ENCODE results near the gene ZMYM4. TPM values are rescaled to one million over a fixed set of nuclear protein-coding genes. Genes with fewer than 3 reads are reported as not detected.
"Not testable (repeated sequence)": the region's sequence is repeated elsewhere in the genome, so short reads cannot be mapped to it uniquely, and the experiment has no call there.

The ZMYM4 gene
- polyA plus RNA-seq (2013, experiment 1 of 2): 37.3 TPM
- polyA plus RNA-seq (2013, experiment 2 of 2): 35.8 TPM

DNA sequence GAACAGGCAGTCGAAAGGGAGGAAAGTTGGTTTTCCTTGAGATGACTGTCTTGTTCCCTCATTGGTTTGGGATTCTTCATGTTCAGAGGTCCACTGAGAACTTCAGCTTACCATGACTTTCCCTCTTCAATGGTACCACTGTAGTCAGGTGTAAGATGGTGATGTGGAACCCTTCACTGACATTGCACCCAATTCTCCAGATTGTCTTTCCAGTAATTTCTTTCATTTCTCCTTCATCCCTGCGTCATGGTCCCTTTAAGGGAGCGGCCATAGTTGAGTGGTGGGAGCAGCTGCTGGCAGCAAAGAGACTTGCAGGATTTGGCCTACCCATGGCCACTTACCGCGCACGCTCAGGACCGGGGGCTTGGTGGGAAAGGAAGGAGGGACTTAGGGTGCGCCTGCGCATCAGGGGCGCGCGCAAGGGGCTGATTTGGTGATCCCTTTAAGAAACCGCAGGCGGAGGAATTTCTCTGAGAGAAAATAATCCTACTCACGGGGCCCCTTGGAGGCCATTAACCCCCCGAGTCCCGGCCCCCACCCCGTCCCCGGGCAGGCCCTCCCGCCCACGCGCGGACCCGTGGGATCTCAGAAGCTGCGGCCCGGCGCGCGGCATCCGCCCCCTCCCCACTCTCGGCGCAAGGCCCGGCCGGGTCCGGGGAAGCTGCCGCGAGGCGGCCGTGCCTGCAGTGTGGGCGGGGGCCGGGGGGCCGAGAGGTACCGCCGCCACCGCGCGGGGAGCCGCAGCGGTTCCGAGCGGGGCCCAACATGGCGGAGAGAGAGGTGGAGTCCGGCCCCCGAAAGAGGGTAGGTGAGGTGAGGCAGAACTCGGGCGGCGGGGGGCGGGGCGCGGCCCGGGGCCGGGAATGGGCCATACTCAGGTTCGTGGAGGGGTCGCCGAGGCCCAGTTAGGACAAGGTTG is at the start of gene ZMYM4:
ZMYM4 (plus strand) TSS at position 428 of the 919 bp plus-strand sequence; CDS start at position 766, 338 bp downstream.
- 1% methylated on average over 18 to 35 of the region's 65 CpGs for WGBS, 2 experiments (ENCODE audit: insufficient coverage in 2 of 2)
- peak within 1 kb of the TSS; percentile 96 for H3K27ac ChIP-seq (ENCODE audit: low read depth, low read length, severe bottlenecking)
- peaks cover 4% of the 10 kb centered on the region for H3K4me1 ChIP-seq (ENCODE audit: control insufficient read depth, insufficient read depth, low read length, poor library complexity, severe bottlenecking)
- peak within 1 kb of the TSS; percentile 80 for H3K4me3 ChIP-seq (ENCODE audit: extremely low read depth, insufficient read depth, low read length, poor library complexity, severe bottlenecking)
- peaks cover 6% of the 10 kb centered on the region for H3K9me3 ChIP-seq (ENCODE audit: control insufficient read depth, low read length)
- H3K36me3 ChIP-seq (ENCODE audit: control insufficient read depth, insufficient read depth, low read length): peaks cover 12% of the 10 kb centered on the region

DNA sequence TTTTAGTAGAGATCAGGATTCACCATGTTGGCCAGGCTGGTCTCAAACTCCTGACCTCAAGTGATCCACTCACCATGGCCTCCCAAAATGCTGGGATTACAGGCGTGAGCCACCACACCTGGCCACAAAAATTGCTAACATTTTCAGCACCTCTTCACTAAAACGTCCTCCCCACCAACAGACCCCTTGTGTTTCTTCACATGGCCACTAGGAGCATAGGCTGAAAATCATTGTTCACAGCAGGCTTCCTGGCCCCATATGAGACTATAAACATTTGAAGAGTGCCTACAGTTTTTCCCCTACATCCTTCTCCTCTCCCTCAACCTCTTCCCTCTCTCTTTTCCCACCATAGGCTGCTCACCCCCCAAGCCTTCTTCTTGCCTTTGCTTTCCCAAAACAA is 47.5 kb upstream of the ZMYM4 start:
- no peak overlapping the region for H3K4me3 ChIP-seq (ENCODE audit: extremely low read depth, insufficient read depth, low read length, poor library complexity, severe bottlenecking)
- no peak overlapping the region for H3K27ac ChIP-seq (ENCODE audit: low read depth, low read length, severe bottlenecking)
- no peaks in the 10 kb centered on the region for H3K36me3 ChIP-seq (ENCODE audit: control insufficient read depth, insufficient read depth, low read length)
- no peaks in the 10 kb centered on the region for H3K4me1 ChIP-seq (ENCODE audit: control insufficient read depth, insufficient read depth, low read length, poor library complexity, severe bottlenecking)
- WGBS, 2 experiments (ENCODE audit: insufficient coverage in 2 of 2): 31 to 57% methylated on average over 2 of the region's 2 CpGs
- no peaks in the 10 kb centered on the region for H3K9me3 ChIP-seq (ENCODE audit: control insufficient read depth, low read length)

DNA sequence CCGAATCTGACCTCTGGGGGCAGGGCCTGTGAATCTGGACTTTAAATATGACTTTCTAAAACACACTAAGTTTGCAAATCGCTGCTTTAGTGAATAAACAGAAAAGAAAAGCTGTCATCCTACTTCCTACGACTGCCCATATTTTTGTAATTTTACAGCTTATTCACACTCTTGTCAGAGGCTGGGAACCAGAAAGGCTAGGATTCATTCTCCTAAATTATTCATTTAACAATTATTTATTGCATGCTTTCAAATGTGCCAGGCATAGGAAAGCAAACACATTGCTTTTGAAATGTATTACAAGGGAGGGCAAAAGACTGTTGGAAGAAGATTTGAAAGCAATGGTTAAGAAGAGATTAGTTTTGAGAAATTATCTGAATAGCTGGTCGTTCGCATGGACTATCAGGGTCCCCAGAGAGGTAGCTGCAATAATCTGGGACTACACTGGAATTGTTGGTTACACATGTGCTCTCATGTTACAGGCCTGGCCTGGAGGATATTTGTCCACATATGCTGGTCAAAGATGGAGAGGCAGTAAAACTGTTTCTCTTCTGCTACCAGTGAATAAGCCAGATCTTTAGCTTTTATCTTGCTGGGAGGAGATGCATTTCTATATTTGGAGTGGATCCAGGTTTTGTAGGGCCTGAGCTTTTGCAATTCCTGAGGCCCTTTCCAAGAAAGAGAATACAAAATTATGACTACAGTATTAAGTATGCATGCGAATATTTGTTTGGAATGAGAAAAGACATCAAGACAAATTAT is 46.0 kb upstream of the ZMYM4 start:
- H3K36me3 ChIP-seq (ENCODE audit: control insufficient read depth, insufficient read depth, low read length): no peaks in the 10 kb centered on the region
- no peaks in the 10 kb centered on the region for H3K9me3 ChIP-seq (ENCODE audit: control insufficient read depth, low read length)
- WGBS, 2 experiments (ENCODE audit: insufficient coverage in 2 of 2): 80 to 82% methylated on average over 5 of the region's 6 CpGs
- H3K4me1 ChIP-seq (ENCODE audit: control insufficient read depth, insufficient read depth, low read length, poor library complexity, severe bottlenecking): no peaks in the 10 kb centered on the region
- no peak overlapping the region for H3K4me3 ChIP-seq (ENCODE audit: extremely low read depth, insufficient read depth, low read length, poor library complexity, severe bottlenecking)
- no peak overlapping the region for H3K27ac ChIP-seq (ENCODE audit: low read depth, low read length, severe bottlenecking)

DNA sequence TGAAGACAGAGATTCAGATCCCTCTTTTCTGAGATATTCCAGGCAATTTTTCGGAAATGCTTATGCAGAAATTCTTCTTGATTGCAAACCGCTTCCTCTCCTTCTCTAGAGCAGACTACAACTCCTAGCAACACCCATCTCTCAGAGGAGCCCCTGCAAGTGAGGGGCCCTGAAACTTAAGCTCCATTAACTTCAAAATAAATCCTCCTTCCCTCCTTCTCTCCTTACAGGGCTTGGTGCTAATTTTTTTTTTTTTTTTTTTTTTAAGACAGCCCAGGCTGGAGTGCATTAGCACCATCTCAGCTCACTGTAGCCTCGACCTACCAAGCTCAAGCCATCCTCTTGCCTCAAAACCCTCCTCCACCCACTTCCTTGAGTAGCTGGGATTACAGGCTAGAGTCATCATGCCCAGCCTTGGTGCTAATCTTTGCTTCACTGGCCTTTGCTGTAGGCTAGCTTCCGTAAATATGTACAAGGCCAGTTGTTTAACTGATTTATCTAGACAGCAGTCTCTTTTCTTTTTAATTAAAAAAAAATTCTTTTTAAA is 45.4 kb upstream of the ZMYM4 start:
- H3K27ac ChIP-seq (ENCODE audit: low read depth, low read length, severe bottlenecking): no peak overlapping the region

DNA sequence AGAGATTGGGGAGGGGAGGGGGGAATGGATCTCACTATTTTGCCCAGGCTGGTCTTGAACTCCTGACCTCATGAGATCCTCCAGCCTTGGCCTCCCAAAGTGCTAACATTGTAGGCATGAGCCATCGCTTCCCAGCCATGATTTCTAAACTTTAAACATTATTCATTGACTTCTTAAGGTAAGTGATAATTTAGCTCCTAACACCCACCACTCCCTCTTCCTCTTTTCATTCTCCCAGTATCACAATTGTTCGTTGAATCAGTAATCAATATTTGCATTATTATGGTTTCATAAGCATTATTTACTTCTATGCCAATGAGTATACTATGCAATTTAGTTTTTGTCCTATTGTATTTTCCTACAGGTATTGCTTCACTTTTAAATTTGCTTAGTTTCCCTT is 42.0 kb upstream of the ZMYM4 start:
- H3K27ac ChIP-seq (ENCODE audit: low read depth, low read length, severe bottlenecking): no peak overlapping the region
- H3K9me3 ChIP-seq (ENCODE audit: control insufficient read depth, low read length): no peaks in the 10 kb centered on the region
- no peaks in the 10 kb centered on the region for H3K36me3 ChIP-seq (ENCODE audit: control insufficient read depth, insufficient read depth, low read length)
- no peak overlapping the region for H3K4me3 ChIP-seq (ENCODE audit: extremely low read depth, insufficient read depth, low read length, poor library complexity, severe bottlenecking)
- H3K4me1 ChIP-seq (ENCODE audit: control insufficient read depth, insufficient read depth, low read length, poor library complexity, severe bottlenecking): no peaks in the 10 kb centered on the region
- WGBS, 2 experiments (ENCODE audit: insufficient coverage in 2 of 2): no CpG with 5 or more reads among the region's 2 CpGs

More for the DNA sequence above, 45.4 kb upstream of the ZMYM4 start:
- Histone ChIP-seq H3K9me3 (ENCODE audit: control insufficient read depth, low read length) (no peaks in the 10 kb centered on the region), H3K36me3 (ENCODE audit: control insufficient read depth, insufficient read depth, low read length) (no peaks in the 10 kb centered on the region), H3K4me3 (ENCODE audit: extremely low read depth, insufficient read depth, low read length, poor library complexity, severe bottlenecking) (no peak overlapping the region), H3K4me1 (ENCODE audit: control insufficient read depth, insufficient read depth, low read length, poor library complexity, severe bottlenecking) (no peaks in the 10 kb centered on the region)
- WGBS, 2 experiments (ENCODE audit: insufficient coverage in 2 of 2): 79 to 90% methylated on average over 3 to 4 of the region's 4 CpGs

DNA sequence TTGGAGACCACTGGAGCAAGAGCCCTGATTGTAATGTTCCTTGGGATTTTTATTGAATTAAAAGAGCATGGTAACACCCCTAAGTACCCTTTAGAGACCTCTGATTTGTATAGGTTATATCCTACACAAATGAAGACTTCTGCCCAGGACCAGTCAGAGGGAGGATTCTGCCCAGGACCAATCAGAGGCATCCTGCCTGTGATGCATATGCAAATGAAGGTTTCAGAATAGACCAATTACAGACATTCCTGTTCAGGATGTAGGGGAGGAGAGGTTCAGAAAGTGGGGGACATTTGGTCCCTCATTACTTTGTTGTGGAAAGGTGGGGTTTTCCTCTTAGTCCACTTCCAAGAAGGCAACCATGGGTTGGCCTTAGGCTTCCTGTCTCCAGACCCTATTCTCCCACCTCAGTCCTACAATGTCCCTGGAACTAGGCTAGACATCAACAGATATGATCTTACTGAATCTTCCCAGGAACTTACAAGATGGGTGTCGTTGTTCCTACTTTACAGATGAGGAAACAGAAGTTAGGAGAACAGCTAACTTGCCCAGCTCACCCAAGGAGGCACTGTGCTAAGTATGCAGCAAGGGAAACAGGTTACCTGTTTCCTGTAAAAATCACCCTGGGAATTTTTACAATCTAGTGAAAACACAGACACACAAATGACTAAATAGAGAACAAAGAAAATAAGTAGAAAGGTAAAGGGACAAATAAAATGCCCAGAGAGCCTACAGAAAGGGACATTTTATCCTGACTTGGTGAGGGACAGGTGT is 38.7 kb upstream of the ZMYM4 start:
- 50% methylated on average over 1 of the region's 1 CpG; no CpG with 5 or more reads in 1 of the 2 experiments for WGBS, 2 experiments (ENCODE audit: insufficient coverage in 2 of 2)
- H3K36me3 ChIP-seq (ENCODE audit: control insufficient read depth, insufficient read depth, low read length): no peaks in the 10 kb centered on the region

DNA sequence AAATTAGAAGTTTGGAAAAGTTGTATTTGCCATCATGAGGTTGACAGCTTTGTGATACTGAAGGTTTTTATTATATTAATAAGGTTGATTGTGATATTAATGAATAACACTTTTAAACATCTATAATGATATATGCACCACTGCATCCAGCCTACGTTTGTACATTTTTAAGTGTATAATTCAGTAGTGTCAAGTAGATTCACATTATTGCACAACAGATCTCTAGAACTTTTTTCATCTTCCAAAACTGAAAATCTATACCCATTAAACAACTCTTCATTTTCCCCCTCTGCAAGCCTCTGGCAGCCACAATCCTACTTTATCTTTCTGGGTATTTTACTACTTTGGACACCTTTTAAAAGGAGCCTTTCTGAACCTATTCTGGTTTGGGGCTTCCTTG is 37.2 kb upstream of the ZMYM4 start:
- Histone ChIP-seq H3K27ac (ENCODE audit: low read depth, low read length, severe bottlenecking) (no peak overlapping the region), H3K4me3 (ENCODE audit: extremely low read depth, insufficient read depth, low read length, poor library complexity, severe bottlenecking) (no peak overlapping the region), H3K4me1 (ENCODE audit: control insufficient read depth, insufficient read depth, low read length, poor library complexity, severe bottlenecking) (no peaks in the 10 kb centered on the region), H3K36me3 (ENCODE audit: control insufficient read depth, insufficient read depth, low read length) (no peaks in the 10 kb centered on the region), H3K9me3 (ENCODE audit: control insufficient read depth, low read length) (no peaks in the 10 kb centered on the region)
- whole genome bisulfite sequencing, 2 experiments (ENCODE audit: insufficient coverage in 2 of 2): no CpG with 5 or more reads among the region's 1 CpG

More for the DNA sequence above, 38.7 kb upstream of the ZMYM4 start:
- H3K9me3 ChIP-seq (ENCODE audit: control insufficient read depth, low read length): no peaks in the 10 kb centered on the region
- no peak overlapping the region for H3K27ac ChIP-seq (ENCODE audit: low read depth, low read length, severe bottlenecking)
- no peak overlapping the region for H3K4me3 ChIP-seq (ENCODE audit: extremely low read depth, insufficient read depth, low read length, poor library complexity, severe bottlenecking)
- H3K4me1 ChIP-seq (ENCODE audit: control insufficient read depth, insufficient read depth, low read length, poor library complexity, severe bottlenecking): no peaks in the 10 kb centered on the region

DNA sequence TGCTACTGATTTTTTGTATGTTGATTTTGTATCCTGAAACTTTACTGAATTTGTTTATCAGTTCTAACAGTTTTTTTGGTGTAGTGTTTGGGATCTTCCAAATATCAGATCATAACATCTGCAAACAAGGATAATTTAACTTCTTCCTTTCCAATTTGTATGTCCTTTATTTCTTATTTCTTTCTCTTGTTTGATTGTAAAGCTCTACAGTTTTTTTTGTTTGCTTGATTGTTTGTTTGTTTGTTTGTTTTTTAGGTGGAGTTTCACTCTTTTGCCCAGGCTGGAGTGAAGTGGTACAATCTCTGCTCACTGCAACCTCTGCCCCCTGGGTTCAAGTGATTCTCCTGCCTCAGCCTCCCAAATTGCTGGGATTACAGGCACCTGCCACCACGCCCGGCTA is 31.7 kb upstream of the ZMYM4 start:
- not testable (repeated sequence) for H3K9me3 ChIP-seq (ENCODE audit: control insufficient read depth, low read length); H3K4me1 ChIP-seq (ENCODE audit: control insufficient read depth, insufficient read depth, low read length, poor library complexity, severe bottlenecking); H3K4me3 ChIP-seq (ENCODE audit: extremely low read depth, insufficient read depth, low read length, poor library complexity, severe bottlenecking); H3K27ac ChIP-seq (ENCODE audit: low read depth, low read length, severe bottlenecking); H3K36me3 ChIP-seq (ENCODE audit: control insufficient read depth, insufficient read depth, low read length)
- WGBS, 2 experiments (ENCODE audit: insufficient coverage in 2 of 2): 68 to 80% methylated on average over 2 of the region's 2 CpGs

DNA sequence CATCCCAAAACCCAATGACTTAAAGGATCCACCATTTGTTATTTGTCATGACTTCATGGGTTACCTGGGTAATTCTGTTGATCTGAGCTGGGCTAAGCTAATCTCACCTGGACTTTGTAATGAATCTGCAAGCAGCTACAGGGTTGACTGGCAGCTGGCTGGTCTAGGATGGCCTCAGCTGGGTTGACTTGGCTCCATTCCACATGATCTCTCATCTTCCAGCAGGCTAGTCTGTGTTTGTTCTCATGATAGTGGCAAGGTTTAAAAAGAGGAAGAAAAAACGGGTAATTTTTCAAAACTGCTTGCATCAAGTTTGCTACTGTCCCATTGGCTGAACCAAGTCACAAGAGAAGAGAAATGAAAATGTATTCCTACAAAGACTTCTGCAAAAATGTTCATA is 24.8 kb upstream of the ZMYM4 start:
- Histone ChIP-seq H3K4me1 (ENCODE audit: control insufficient read depth, insufficient read depth, low read length, poor library complexity, severe bottlenecking) (no peaks in the 10 kb centered on the region), H3K36me3 (ENCODE audit: control insufficient read depth, insufficient read depth, low read length) (no peaks in the 10 kb centered on the region), H3K9me3 (ENCODE audit: control insufficient read depth, low read length) (no peaks in the 10 kb centered on the region), H3K4me3 (ENCODE audit: extremely low read depth, insufficient read depth, low read length, poor library complexity, severe bottlenecking) (no peak overlapping the region), H3K27ac (ENCODE audit: low read depth, low read length, severe bottlenecking) (no peak overlapping the region)
- WGBS, 2 experiments (ENCODE audit: insufficient coverage in 2 of 2): 83% methylated on average over 1 of the region's 1 CpG; no CpG with 5 or more reads in 1 of the 2 experiments

DNA sequence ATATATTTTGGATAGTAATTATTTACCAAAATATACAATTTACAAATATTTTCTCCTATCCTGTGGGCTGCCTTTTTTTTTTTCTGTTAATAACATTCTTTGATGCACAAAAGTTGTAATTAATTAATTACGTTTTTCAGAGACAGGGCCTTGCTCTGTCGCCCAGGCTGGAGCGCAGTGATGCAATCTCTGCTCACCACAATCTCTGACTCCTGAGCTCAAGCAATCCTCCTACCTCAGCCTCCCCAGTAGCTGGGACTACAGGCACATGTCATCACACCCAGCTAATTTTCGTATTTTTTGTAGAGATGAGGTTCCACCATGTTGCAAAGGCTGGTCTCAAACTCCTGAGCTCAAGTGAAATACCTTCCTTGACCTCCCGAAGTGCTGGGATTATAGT is 21.3 kb upstream of the ZMYM4 start:
- H3K4me1 ChIP-seq (ENCODE audit: control insufficient read depth, insufficient read depth, low read length, poor library complexity, severe bottlenecking): no peaks in the 10 kb centered on the region
- no peaks in the 10 kb centered on the region for H3K36me3 ChIP-seq (ENCODE audit: control insufficient read depth, insufficient read depth, low read length)
- WGBS, 2 experiments (ENCODE audit: insufficient coverage in 2 of 2): 80 to 95% methylated on average over 1 to 4 of the region's 5 CpGs

More for the DNA sequence above, 21.3 kb upstream of the ZMYM4 start:
- H3K4me3 ChIP-seq (ENCODE audit: extremely low read depth, insufficient read depth, low read length, poor library complexity, severe bottlenecking): no peak overlapping the region
- H3K27ac ChIP-seq (ENCODE audit: low read depth, low read length, severe bottlenecking): no peak overlapping the region
- H3K9me3 ChIP-seq (ENCODE audit: control insufficient read depth, low read length): no peaks in the 10 kb centered on the region
